ENCODE results near the gene ZNF648. TPM values are rescaled to one million over a fixed set of nuclear protein-coding genes. Genes with fewer than 3 reads are reported as not detected.

The ZNF648 gene
- total and polyA plus RNA-seq, 2 of the 4 experiments (the other 2 are of a cell fraction) = not detected

DNA sequence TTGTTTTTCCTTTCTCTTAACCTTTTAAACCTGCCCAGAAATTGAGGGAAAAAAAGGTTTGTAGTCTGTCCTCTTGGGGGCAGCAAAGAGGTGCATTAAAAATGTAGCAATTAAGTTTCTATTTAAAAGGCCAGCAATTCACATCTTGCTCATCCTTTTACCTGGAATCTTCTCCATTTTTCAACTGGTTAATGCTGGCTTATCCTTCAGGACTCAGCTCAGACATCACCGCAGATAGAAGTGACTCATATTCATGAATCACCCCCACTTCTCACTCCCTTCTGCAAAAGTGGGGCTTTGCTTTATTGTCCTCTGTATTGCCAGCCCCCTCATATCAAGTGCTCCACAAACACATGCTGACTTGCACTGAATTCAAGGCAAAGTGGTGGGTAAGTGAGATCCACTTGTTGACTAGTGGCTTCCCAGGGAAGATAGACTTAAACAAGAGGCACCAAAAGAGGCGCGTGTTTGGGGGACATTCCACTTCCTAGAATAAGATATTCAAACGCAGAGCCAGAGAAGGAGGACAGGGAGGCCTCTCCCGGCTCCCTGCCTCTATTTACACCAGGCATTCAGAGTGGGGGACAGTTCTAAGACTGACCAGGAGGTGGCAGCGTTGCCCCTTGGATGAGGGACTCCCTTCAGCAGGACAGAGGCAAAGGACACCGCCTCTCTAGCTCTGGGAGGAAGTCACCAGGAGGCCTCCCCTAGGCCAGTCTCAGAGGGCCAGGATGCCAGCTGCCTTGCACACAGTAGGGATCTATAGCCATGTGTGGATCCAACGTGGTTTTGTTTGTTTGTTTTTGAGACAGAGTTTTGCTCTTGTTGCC, 23.2 kb upstream of the ZNF648 start:
- DNase-seq (peak; percentile 50), ATAC-seq (ENCODE audit: low read depth) (peak; percentile 95)

More for the DNA sequence above, 23.2 kb upstream of the ZNF648 start:
- H2BK20ac ChIP-seq (ENCODE audit: low read depth, low read length) = no peak overlapping the region
- no peak overlapping the region for H3K23ac ChIP-seq (ENCODE audit: low read depth, low read length)
- no peaks in the 10 kb centered on the region for H3K27me3 ChIP-seq (ENCODE audit: control insufficient read depth, insufficient read depth, low read length)
- intact Hi-C loops (cut with micrococcal nuclease) = loop anchor here (1.0 to 10.0 kb wide), 4 partner anchors 307 to 703 kb away; partner anchors contain the start of genes GLUL and NPL
- H4K91ac ChIP-seq (ENCODE audit: insufficient read depth, low read depth, low read length) = no peak overlapping the region
- no peak overlapping the region for H3K27ac ChIP-seq (ENCODE audit: insufficient read depth, low read length)
- no peak overlapping the region; the same call in 1 of the 2 replicates for H3K4me2 ChIP-seq (ENCODE audit: low read depth, low read length)
- H3K79me1 ChIP-seq (ENCODE audit: low read depth in 1 of 2, low read length in 2 of 2) = no peaks in the 10 kb centered on the region
- H2BK15ac ChIP-seq (ENCODE audit: low read depth, low read length) = no peak overlapping the region
- no peak overlapping the region for H3K14ac ChIP-seq (replicated peaks; ENCODE audit: low read depth, low read length)
- dilution Hi-C loops (cut with HindIII; ENCODE audit: low sequenced_read_pairs, unreplicated experiment) = no loop called here
- H3K9me1 ChIP-seq (ENCODE audit: insufficient read depth, low read length) = no peaks in the 10 kb centered on the region
- no peaks in the 10 kb centered on the region for H3K4me1 ChIP-seq (ENCODE audit: control insufficient read depth, insufficient read depth, low read length)
- ChIA-PET POLR2A (ENCODE audit: unreplicated experiment) (no interaction called here), CTCF (interaction anchor here (0.5 to 1.4 kb wide), 4 partner anchors 16 to 316 kb away, joined by 3 to 5 read pairs (median 3); partner anchors contain the start of genes GLUL and TEDDM1)
- no peak overlapping the region for H2BK120ac ChIP-seq (ENCODE audit: low read depth, low read length)
- no peak overlapping the region for H2AK9ac ChIP-seq (replicated peaks; ENCODE audit: low read depth, low read length, poor library complexity)
- H3K4me3 ChIP-seq (ENCODE audit: insufficient read depth, low read depth, low read length) = no peak overlapping the region
- BruUV-seq (replicated peaks) = no TSS peak
- H2AK5ac ChIP-seq (ENCODE audit: low read depth, low read length) = no peak overlapping the region
- in situ Hi-C loops (cut with MboI; ENCODE audit: low sequenced_read_pairs) = loop anchor here (10.0 to 25.0 kb wide), 3 partner anchors 310 to 703 kb away; partner anchors contain the start of genes GLUL and NPL
- peak overlapping the region; percentile 8 for H2AFZ ChIP-seq (replicated peaks; ENCODE audit: low read length, poor library complexity)
- no peaks in the 10 kb centered on the region for H3K36me3 ChIP-seq (ENCODE audit: control insufficient read depth, insufficient read depth, low read length)
- H3K4ac ChIP-seq (ENCODE audit: low read depth, low read length) = no peak overlapping the region
- H3K18ac ChIP-seq (ENCODE audit: low read depth, low read length) = no peak overlapping the region
- TF ChIP-seq CEBPB (IDR thresholded peaks at IDR 0.05; ENCODE audit: low read depth, low read length) (no peak), MAFK (IDR thresholded peaks at IDR 0.05; ENCODE audit: low read depth, low read length) (no peak), CHD1 (IDR thresholded peaks at IDR 0.05; ENCODE audit: low read depth, low read length) (no peak), CTCF (conservative IDR thresholded peaks at IDR 0.05; ENCODE audit: low read depth, low read length) (peak; percentile 62), RAD21 (IDR thresholded peaks at IDR 0.05; ENCODE audit: low read length) (peak; percentile 74), MXI1 (IDR thresholded peaks at IDR 0.05; ENCODE audit: borderline replicate concordance, low read depth, low read length) (no peak), POLR2A (IDR thresholded peaks at IDR 0.05; ENCODE audit: low read depth, low read length) (no peak), RCOR1 (IDR thresholded peaks at IDR 0.05; ENCODE audit: insufficient replicate concordance, low read length) (no peak), RFX5 (IDR thresholded peaks at IDR 0.05; ENCODE audit: low read depth, low read length) (no peak), USF2 (IDR thresholded peaks at IDR 0.05; ENCODE audit: low read depth, low read length) (no peak), BHLHE40 (IDR thresholded peaks at IDR 0.05; ENCODE audit: low read depth, low read length) (no peak), SMC3 (IDR thresholded peaks at IDR 0.05; ENCODE audit: low read depth, low read length) (peak; percentile 48), MAZ (IDR thresholded peaks at IDR 0.05; ENCODE audit: borderline replicate concordance, low read depth, low read length) (no peak)
- TF ChIP-seq, protein P1, sequence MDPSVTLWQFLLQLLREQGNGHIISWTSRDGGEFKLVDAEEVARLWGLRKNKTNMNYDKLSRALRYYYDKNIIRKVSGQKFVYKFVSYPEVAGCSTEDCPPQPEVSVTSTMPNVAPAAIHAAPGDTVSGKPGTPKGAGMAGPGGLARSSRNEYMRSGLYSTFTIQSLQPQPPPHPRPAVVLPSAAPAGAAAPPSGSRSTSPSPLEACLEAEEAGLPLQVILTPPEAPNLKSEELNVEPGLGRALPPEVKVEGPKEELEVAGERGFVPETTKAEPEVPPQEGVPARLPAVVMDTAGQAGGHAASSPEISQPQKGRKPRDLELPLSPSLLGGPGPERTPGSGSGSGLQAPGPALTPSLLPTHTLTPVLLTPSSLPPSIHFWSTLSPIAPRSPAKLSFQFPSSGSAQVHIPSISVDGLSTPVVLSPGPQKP (IDR thresholded peaks at IDR 0.05; ENCODE audit: borderline replicate concordance, low read depth, low read length) = no peak
- H2BK5ac ChIP-seq (ENCODE audit: low read depth, low read length, poor library complexity, severe bottlenecking) = no peak overlapping the region
- H4K8ac ChIP-seq (ENCODE audit: low read depth in 2 of 2, low read length in 2 of 2) = no peak overlapping the region
- H3K9ac ChIP-seq (ENCODE audit: low read depth, low read length) = no peak overlapping the region
- H4K20me1 ChIP-seq (ENCODE audit: insufficient read depth, low read length) = no peaks in the 10 kb centered on the region
- no peak overlapping the region for H4K5ac ChIP-seq (ENCODE audit: low read depth, low read length)
- no peaks in the 10 kb centered on the region for H3K9me3 ChIP-seq (ENCODE audit: control insufficient read depth, insufficient read depth, low read length)
- WGBS, 2 experiments (ENCODE audit: extremely low coverage in 2 of 2, insufficient read length in 1 of 2) = 20% methylated on average over 1 of the region's 8 CpGs; no CpG with 5 or more reads in 1 of the 2 experiments
- no peak overlapping the region for H3K56ac ChIP-seq (ENCODE audit: extremely low read depth, insufficient read depth, low read length)
